ENCODE results near the gene SCRG1.

SCRG1 gene

GRCh38 chr4:173398779-173399415, at the start of gene SCRG1:
Gene SCRG1 (minus strand): TSS chr4:173399116. CDS start chr4:173391414, 7,702 bp downstream.
- CTCF ChIA-PET: no interaction called here
- TF ChIP-seq CTCF (conservative IDR thresholded peaks at IDR 0.05; ENCODE audit: low read depth): no peak
- no peak within 1 kb of the TSS for H3K27ac ChIP-seq
- POLR2A ChIA-PET (ENCODE audit: low non-redundant PET): no interaction called here
- DNase-seq (ENCODE audit: low spot score): no peak

- DNase-seq (ENCODE audit: low spot score): no peak
- TF ChIP-seq CTCF (conservative IDR thresholded peaks at IDR 0.05; ENCODE audit: low read depth): no peak
- CTCF ChIA-PET: no interaction called here
- no peak overlapping the region for H3K27ac ChIP-seq
- POLR2A ChIA-PET (ENCODE audit: low non-redundant PET): no interaction called here
Measured at GRCh38 chr4:173448103-173448502, 49.2 kb upstream of the SCRG1 start.

DNA sequence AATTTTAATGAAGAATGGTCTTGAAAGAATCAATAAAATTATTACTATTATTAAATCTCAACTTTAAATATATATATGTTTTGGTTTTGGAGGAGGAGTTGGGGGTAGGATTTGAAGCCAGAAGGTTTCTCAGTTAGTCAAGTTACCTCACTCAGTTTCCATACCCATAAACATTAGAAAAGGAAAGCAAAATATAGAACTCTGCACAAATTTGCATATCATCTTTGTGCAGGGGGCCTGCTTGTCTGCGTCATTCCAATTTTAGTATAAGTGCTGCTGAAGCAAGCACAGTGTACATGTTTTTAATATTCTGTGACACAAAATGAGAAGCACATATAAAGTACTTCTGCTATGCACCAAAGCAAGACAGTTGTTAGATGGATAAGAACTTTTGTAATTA, 47.5 kb upstream of the SCRG1 start:
- no peak overlapping the region for H3K27ac ChIP-seq
- POLR2A ChIA-PET (ENCODE audit: low non-redundant PET): no interaction called here
- TF ChIP-seq CTCF (conservative IDR thresholded peaks at IDR 0.05; ENCODE audit: low read depth): no peak
- no peak for DNase-seq (ENCODE audit: low spot score)
- CTCF ChIA-PET: interaction anchor here (0.6 kb wide), 1 partner anchor 434 kb away, joined by 3 read pairs; no protein-coding TSS in a partner anchor

- POLR2A ChIA-PET (ENCODE audit: low non-redundant PET): no interaction called here
Measured at GRCh38 chr4:173443121-173443520, 44.2 kb upstream of the SCRG1 start.

DNA sequence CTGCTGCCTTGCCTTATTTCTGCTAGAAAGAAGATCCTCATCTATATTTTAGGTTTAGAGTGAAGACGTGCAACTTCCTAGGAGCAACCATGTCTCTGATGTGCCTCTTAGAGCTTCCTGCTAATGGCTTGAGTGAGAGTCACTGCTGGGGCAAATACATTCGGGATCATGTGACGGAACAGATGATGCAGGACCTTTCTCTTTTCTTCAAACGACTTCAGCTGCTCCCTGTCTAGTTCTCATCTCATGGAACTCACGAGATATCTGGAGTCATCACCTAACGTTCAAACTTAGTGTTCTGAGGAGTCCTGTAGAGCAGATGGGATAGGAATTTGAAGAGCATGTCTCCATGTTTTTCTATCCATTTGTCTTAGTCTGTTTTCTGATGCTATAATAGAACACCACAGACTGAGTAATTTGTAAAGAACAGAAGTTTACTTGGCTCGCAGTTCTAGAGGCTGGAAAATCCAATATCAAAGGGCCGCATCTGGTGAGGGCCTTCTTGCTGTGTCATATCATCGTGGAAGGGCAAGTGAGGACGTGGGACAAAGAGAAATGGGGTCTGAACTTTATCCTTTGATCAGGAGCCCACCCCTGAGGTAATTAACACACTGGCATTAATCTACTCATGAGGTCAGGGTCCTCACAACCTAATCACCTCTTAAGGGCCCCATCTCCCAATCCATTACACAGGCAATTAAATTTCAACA, 43.5 kb upstream of the SCRG1 start:
- POLR2A ChIA-PET (ENCODE audit: low non-redundant PET): no interaction called here

More at GRCh38 chr4:173443121-173443520, 44.2 kb upstream of the SCRG1 start:
- CTCF ChIA-PET: interaction anchor here (0.8 kb wide), 1 partner anchor 632 kb away, joined by 5 read pairs; no protein-coding TSS in a partner anchor
- no peak overlapping the region for H3K27ac ChIP-seq
- no peak for DNase-seq (ENCODE audit: low spot score)
- TF ChIP-seq CTCF (conservative IDR thresholded peaks at IDR 0.05; ENCODE audit: low read depth): no peak

DNA sequence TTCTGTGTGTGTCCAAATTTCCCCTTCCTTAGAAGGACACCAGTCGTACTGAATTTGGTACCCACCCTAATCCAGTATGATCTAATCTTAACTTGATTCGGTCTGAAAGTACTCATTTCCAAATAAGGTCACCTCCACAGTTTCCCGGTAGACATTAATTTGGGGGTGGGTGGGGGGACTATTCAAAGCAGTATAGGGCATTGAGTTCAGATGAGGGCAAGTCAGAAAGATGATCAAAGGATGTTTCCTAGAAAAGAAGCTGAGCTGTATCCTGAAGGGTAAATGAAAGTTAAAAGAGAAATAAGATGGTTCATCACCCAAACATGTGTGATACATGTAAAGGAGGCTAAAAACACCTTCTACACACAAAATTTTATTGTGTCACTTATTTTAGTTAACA, 42.0 kb upstream of the SCRG1 start:
- ChIA-PET POLR2A (ENCODE audit: low non-redundant PET) (no interaction called here), CTCF (interaction anchor here (0.6 kb wide), 1 partner anchor 11 kb away, joined by 4 read pairs; no protein-coding TSS in a partner anchor)
- no peak overlapping the region for H3K27ac ChIP-seq
- DNase-seq (ENCODE audit: low spot score): no peak
- TF ChIP-seq CTCF (conservative IDR thresholded peaks at IDR 0.05; ENCODE audit: low read depth): no peak

More for the DNA sequence above, 43.5 kb upstream of the SCRG1 start:
- no peak overlapping the region for H3K27ac ChIP-seq
- CTCF ChIA-PET: interaction anchor here (0.6 kb wide), 1 partner anchor 155 kb away, joined by 4 read pairs; no protein-coding TSS in a partner anchor
- no peak for TF ChIP-seq CTCF (conservative IDR thresholded peaks at IDR 0.05; ENCODE audit: low read depth)
- no peak for DNase-seq (ENCODE audit: low spot score)

All from RWPE1 (cell line).